22Rv1 (cell line): Measurements from ENCODE around the gene PPP1CC.

ENCODE experiments used
- CTCF ChIP-seq: fragments of 450-650 bp; IDR thresholded peaks from 2 replicates; pipeline ENCODE4 v1.5.1; 2017; ENCODE audit warnings: mild to moderate bottlenecking
- ZFX ChIP-seq: fragments of 450-650 bp; IDR thresholded peaks from 2 replicates; pipeline ENCODE4 v1.6.1; 2017; ENCODE audit warnings: antibody characterized with exemption, borderline replicate concordance

- no peak for TF ChIP-seq CTCF
- no peak for TF ChIP-seq ZFX
These were observed 58.8 kb downstream of the PPP1CC start for GRCh38 chr12:110683888-110684287.
